Measurements from ENCODE around the gene CHAF1A. TPM values are rescaled to one million over a fixed set of nuclear protein-coding genes. Genes with fewer than 3 reads are reported as not detected.

Gene CHAF1A
- total and polyA plus RNA-seq, 2 of the 8 experiments (the other 6 are each of a cell fraction or from before 2014, with no cell fraction given) = 122 to 147 TPM

- Histone ChIP-seq H3K4me2 (ENCODE audit: insufficient read depth in 1 of 2, low read depth in 2 of 2, low read length in 2 of 2) (no peak overlapping the region), H4K5ac (ENCODE audit: insufficient read length, low read depth, low read length) (no peak overlapping the region), H3K4me3 (ENCODE audit: extremely low read depth in 1 of 4, insufficient read depth in 2 of 4, low read depth in 3 of 4, low read length in 4 of 4) (no peak overlapping the region), H3K27ac (ENCODE audit: low read depth, low read length) (no peak overlapping the region), H2AFZ (ENCODE audit: low read length) (no peak overlapping the region), H3K79me2 (ENCODE audit: control insufficient read depth in 1 of 2, insufficient read depth in 2 of 2, low read length in 2 of 2) (peaks cover 0 to 12% of the 10 kb centered on the region in 2 experiments; a peak in 1 of 4 replicates), H3K23ac (ENCODE audit: insufficient read length) (no peak overlapping the region), H3K36me3 (ENCODE audit: control insufficient read depth in 2 of 4, insufficient read depth in 4 of 4, low read length in 3 of 4) (peaks cover 61 to 86% (median 78%) of the 10 kb centered on the region in 4 experiments), H2BK15ac (ENCODE audit: low read length) (no peak overlapping the region), H3K9ac (replicated peaks in 1 of 4; ENCODE audit: extremely low read depth in 1 of 4, low read depth in 3 of 4, low read length in 3 of 4) (no peak overlapping the region), H2BK12ac (ENCODE audit: low read depth, low read length) (no peak overlapping the region), H2BK20ac (ENCODE audit: low read length) (no peak overlapping the region), H3K18ac (ENCODE audit: extremely low read depth, low read length) (no peak overlapping the region), H3K4me1 (replicated peaks in 1 of 4; ENCODE audit: control insufficient read depth in 3 of 4, insufficient read depth in 4 of 4, low read length in 3 of 4) (no peaks in the 10 kb centered on the region), H3K4ac (replicated peaks; ENCODE audit: insufficient read length, low read depth, low read length) (no peak overlapping the region), H3K23me2 (ENCODE audit: low read depth, low read length) (no peaks in the 10 kb centered on the region), H4K20me1 (replicated peaks in 1 of 2; ENCODE audit: control insufficient read depth in 1 of 2, insufficient read depth in 2 of 2, low read length in 2 of 2) (peaks cover 15 to 37% of the 10 kb centered on the region in 2 experiments), H3K27me3 (replicated peaks in 1 of 4; ENCODE audit: control insufficient read depth in 3 of 4, extremely low read depth in 1 of 4, insufficient read depth in 3 of 4, low read length in 3 of 4) (no peaks in the 10 kb centered on the region), H4K91ac (replicated peaks; ENCODE audit: insufficient read length, low read length) (no peak overlapping the region), H2BK120ac (replicated peaks; ENCODE audit: low read depth, low read length) (no peak overlapping the region), H3K9me3 (ENCODE audit: insufficient read depth in 2 of 2, low read depth in 1 of 2, low read length in 1 of 2) (no peaks in the 10 kb centered on the region), H3K14ac (ENCODE audit: insufficient read length) (no peak overlapping the region), H2AK5ac (ENCODE audit: low read depth, low read length) (no peak overlapping the region), H2BK5ac (ENCODE audit: low read depth, low read length) (no peak overlapping the region), H3K79me1 (ENCODE audit: low read depth, low read length) (peaks cover 12% of the 10 kb centered on the region), H4K8ac (ENCODE audit: extremely low read depth, insufficient read depth, low read length) (no peak overlapping the region), H3K56ac (replicated peaks; ENCODE audit: insufficient read length, low read depth, low read length) (no peak overlapping the region)
- CTCF ChIA-PET (ENCODE audit: partially characterized antibody) = interaction anchor here (0.6 to 2.2 kb wide), 2 partner anchors 10 to 16 kb away, joined by 3 to 6 read pairs; no protein-coding TSS in a partner anchor
- no peak for DNase-seq (ENCODE audit: low read depth in 1 of 2, low spot score in 2 of 2)
- no peak for FAIRE-seq
- POLR2A ChIA-PET (ENCODE audit: partially characterized antibody) = interaction anchor here (0.7 to 58.1 kb wide), 4 partner anchors 3 to 53 kb away, joined by 3 to 1590 read pairs (median 796); partner anchors contain the start of genes CHAF1A, SH3GL1 and UBXN6
- 94% methylated on average over 9 of the region's 9 CpGs; no CpG with 5 or more reads in 1 of the 2 experiments for WGBS, 2 experiments (ENCODE audit: extremely low coverage in 1 of 2, insufficient coverage in 1 of 2, insufficient read length in 1 of 2, insufficient replicate concordance in 2 of 2, low coverage in 1 of 2, low lambda C conversion rate in 2 of 2, missing lambda C conversion rate in 1 of 2)
- TF ChIP-seq TCF12 (IDR thresholded peaks at IDR 0.05; ENCODE audit: low read depth, low read length) (no peak), BRCA1 (IDR thresholded peaks at IDR 0.05; ENCODE audit: low read depth, low read length) (no peak)
- TF ChIP-seq, protein P1, sequence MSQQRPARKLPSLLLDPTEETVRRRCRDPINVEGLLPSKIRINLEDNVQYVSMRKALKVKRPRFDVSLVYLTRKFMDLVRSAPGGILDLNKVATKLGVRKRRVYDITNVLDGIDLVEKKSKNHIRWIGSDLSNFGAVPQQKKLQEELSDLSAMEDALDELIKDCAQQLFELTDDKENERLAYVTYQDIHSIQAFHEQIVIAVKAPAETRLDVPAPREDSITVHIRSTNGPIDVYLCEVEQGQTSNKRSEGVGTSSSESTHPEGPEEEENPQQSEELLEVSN (IDR thresholded peaks at IDR 0.05) = no peak
Observed at GRCh38 chr19:4434391-4434790, 32.0 kb downstream of the CHAF1A start.
